HG02973 (cell line): ENCODE measurements around the gene ZNF254.
A peak's percentile ranks its signal among the peaks of the same experiment; 100 is the strongest.
"Not testable (repeated sequence)": the region's sequence is repeated elsewhere in the genome, so short reads cannot be mapped to it uniquely, and the experiment has no call there.

Experiments used
- ATAC-seq: cut with Tn5 transposase; IDR thresholded peaks from one replicate; pipeline ENCODE4 v1.9.1; 2021; ENCODE audit warnings: moderate library complexity; ENCODE audit not compliant: unreplicated experiment

Gene ZNF254

DNA sequence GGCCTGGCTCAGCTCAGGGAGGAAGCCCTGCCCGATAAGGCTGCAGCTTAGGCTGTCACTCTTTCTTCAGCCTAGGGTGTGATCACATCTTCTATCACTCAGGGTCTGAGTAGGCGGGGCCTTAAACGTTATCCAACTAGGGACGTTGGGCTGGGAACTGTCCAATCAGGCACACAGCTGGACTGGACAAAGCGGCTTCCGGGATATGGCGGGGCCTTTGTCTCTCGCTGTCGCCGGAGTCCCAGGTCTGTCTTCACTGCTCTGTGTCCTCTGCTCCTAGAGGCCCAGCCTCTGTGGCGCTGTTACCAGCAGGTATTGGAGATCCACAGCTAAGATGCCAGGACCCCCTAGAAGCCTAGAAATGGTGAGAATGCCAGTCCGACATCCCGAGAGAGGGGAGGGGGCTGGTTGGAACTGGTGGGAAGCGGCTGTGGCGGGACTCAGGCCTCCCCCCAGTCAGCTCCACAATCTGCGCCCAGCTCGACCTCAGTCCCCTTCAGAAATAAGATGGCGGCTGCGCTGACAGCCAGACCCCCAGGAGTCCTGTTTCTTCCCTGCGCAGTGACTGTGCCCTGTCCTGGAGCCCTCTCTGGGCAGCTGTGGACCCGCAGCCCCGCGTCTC, at the start of gene ZNF254:
Gene ZNF254, plus strand, starts transcription at position 214 of the 622 bp plus-strand sequence. Its CDS starts 121 bp downstream, at position 335.
- peak; percentile 99 for ATAC-seq

DNA sequence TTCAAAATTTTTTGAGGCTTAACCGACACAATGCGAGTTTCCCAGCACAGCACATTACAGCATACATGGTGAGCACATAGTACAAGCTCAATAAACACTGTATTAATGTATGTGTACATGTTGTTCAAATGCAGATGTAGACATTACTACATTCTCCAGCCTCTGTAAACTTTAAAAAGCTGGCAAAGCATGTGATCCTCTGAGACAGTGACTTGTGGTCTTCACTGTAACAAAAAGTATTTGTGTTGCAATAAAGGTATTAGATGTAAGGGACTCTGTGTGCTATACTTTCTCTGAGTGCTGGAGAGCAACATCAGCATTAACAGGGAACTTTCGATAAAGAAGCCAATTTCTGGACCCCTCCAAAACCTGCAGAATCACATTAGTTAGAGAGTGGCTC, 46.4 kb upstream of the ZNF254 start:
- no peak for ATAC-seq

DNA sequence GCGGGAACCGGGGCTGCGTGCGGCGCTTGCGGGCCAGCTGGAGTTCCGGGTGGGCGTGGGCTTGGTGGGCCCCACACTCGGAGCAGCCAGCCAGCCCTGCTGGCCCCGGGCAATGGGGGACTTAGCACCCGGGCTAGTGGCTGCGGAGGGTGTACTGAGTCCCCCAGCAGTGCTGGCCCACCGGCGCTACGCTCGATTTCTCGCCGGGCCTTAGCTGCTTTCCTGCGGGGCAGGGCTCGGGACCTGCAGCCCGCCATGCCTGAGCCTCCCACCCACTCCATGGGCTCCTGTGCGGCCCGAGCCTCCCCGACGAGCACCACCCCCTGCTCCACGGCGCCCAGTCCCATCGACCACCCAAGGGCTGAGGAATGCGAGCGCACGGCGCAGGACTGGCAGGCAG, 45.7 kb upstream of the ZNF254 start:
- not testable (repeated sequence) for ATAC-seq

DNA sequence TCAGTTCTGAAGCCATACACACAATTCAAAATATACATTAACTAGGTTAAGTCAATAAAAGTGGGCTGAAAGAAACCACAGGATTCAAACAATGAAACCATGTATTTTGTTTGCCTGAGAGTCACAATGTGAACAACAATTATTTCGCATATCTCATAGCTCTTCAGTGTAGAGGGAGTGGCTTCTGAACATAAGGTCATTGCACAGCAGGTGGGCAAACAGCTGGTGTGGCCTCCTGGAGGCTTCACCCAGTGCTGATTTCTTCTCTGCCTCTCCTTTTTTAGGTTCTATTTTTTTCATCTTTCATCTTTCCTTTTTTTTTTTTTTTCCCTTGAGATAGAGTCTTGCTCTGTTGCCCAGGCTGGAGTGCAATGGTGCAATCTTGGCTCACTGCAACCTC, 40.4 kb upstream of the ZNF254 start:
- ATAC-seq: no peak

DNA sequence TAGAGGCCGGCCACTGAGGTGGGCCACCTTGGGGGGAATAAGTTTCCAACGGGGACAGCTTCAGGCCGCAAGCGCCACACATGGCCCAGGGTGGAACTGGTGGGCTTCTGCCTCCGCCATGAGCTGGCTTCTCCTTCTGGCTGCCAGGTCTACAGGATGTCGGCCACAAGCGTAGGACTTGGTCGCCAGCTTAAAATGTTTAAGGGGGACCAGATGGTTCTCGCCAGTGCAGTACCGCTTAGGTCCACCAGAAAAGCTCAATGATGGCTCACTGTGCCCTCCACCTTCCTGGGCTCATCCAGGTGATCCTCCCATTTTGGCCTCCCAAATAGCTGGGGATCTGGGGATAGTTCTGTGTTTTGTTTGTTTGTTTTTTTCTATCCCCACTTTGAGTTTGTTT, 38.7 kb upstream of the ZNF254 start:
- no peak for ATAC-seq

DNA sequence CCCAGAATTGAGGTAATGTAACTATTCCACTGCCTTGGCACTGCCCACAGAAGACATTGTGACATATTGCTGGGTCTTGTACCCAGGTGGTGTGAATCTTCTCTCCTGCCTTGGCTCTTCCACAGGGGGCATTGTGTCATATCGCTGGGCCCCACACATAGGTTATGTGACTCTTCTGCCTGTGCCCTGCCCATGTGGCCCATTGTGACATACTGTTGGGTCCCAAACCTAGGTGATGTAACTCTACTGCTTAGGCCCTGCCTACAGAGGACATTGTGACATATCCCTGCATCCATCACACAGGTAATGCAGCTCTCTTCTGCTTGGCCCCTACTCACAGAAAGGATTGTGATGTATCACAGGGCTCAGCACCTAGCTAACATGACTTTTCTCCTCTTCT, 37.5 kb upstream of the ZNF254 start:
- ATAC-seq: no peak

DNA sequence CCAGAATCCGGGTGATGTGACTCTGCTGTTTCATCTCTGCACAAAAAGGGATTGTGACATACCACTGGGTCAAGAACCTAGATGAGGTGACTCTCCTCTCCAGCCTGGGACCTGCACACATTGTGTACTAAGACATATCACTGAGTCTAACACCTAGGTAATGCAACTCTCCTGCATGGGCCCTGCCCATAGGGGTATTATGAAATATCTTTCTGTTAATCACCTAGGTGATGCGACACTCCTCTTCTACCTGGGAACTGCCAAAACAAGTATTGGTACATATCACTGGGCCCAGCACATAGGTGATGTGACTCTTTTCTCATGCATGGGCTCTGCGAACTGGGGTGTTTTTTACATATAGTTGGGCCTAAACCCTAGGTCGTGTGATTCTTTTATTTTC, 35.5 kb upstream of the ZNF254 start:
- ATAC-seq: no peak

DNA sequence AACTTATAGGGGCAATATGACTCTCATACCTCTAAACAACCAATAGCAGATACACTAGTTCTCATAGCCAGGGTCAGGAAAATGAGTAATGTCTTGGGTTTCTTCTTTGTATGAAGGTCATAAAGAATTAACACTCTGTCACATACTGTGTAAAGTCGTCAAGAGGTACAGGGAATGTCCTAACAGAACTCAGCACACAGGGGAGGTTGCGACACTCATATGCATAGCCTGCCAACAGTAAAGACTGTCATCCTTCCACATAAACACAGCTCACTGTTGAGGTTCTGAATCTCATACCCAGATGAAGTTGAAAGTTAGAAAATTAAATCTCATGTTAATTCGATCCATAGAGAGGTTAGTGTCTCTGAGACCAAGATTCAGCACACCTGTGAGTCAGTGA, 34.2 kb upstream of the ZNF254 start:
- ATAC-seq: no peak

DNA sequence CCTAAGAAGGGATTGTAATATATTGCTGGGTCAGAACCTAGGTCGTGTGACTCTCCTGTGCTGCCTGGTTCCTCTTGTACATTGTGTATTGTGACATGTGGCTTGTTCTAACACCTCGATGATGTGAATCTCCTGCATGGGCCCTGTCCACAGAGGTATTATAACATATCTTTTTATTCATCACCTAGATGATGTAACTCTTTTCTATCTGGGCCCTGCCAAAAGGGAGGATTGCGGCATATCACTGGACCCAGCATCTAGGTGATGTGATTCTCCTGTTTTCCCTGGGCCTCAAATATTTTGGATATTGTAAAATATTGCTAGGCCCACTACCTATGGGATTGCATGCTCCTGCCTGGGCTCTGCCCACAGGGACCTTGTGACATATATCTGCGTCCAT, 33.4 kb upstream of the ZNF254 start:
- no peak for ATAC-seq

DNA sequence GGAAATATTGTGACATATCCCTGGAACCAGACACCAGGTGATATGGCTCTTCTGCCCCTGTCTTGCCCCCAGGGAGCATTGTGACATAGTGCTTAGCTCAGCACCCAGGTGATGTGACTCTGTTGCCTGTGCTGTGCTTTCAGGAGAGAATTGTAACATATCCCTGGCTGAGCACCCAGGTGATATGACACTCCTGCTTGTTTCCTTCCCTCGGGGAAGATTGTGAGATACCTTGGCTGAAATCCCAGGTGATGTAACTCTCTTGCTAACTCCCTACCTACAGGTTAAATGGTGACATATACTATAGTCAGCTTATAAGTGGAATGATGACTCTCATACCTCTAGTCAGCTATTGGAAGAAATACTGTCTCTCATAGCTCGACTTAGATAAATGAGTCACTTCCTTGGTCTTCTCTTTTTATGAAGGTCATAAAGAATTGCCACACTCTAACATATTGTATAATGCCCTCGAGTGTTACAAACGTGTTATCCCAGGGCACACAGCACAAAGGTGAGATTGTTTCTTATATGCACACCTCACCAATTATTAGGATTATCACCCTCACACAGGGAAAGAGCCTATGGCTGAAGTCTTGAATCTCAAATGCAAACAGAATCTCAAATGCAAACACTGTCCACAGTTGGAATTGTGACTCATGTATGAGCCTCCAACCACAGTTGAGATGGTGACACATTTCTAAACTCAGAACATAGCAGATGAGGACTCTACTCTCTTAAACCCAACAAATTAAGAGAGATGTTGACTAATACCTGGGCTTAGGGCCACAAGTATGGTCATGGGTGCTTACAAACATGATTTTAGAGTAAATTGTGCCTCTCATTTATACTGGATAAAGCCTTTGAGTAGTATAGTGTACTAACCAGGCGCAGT, 32.7 kb upstream of the ZNF254 start:
- ATAC-seq: no peak

DNA sequence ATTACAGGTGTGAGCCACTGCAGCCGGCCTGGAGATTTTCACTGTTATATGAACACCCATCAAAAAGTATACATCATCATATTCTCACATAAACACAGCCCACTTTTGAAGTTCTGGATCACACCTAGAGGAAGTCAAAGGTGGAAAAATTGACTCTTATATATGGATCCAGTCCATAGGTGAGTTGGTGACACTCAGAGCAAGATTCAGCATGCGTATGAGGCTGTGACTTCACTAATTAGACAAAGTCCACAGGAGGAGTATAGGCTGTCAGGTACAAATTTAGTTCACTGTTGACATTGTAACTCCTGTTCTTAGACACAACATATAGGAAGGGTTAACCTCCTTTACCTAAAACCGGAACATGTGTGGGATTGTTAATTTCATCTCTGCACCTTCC, 31.4 kb upstream of the ZNF254 start:
- no peak for ATAC-seq

DNA sequence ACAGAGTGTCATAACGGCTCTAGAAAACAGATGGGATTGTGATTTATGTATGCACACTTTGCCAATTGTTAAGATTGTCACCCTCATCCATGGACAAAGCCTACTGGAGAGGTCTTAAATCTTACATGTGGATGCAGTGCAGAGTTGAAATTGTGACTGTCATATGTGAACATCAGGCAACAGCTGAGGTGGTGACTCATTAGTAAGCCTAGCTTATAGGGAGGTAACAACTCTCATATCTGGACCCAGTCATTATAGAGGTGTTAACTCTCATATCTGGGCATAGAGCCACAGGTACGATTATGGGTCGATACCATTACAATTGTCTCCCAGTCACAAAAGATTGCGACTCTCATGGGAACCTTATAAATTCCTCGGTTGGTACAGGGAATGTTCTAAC, 29.8 kb upstream of the ZNF254 start:
- ATAC-seq: no peak

DNA sequence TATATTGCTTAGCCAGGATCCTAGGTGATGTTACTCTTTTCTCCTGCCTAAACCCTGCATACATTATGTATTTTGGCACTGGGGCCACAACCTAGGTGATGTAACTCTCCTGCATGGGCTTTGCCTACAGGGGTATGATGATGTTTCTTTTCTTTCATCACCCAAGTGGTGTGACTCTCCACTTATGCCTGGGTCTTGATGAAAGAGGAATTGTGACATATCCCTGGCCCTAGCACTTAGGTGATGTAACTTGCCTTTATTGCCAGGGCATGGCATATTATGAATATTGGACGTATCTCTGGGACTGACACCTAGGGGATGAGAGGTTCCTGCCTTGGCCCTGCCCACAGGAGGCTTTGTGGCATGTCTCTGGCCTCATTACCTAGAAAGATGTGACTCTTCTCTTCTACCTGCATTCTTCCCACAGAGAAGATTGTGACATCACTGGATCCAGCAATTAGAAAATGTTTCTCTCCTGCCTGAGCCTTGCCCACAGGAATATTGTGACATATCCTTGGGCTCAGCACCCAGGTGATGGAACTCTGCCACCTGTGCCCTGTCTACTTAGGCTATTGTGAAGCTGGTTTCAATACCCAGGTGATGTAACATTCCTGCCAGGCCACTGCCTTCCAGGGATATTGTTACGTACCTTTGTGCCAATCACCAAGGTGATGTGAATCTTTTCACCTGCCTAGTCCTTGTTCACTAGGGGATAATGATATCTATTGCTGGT, 27.3 kb upstream of the ZNF254 start:
- ATAC-seq: no peak

DNA sequence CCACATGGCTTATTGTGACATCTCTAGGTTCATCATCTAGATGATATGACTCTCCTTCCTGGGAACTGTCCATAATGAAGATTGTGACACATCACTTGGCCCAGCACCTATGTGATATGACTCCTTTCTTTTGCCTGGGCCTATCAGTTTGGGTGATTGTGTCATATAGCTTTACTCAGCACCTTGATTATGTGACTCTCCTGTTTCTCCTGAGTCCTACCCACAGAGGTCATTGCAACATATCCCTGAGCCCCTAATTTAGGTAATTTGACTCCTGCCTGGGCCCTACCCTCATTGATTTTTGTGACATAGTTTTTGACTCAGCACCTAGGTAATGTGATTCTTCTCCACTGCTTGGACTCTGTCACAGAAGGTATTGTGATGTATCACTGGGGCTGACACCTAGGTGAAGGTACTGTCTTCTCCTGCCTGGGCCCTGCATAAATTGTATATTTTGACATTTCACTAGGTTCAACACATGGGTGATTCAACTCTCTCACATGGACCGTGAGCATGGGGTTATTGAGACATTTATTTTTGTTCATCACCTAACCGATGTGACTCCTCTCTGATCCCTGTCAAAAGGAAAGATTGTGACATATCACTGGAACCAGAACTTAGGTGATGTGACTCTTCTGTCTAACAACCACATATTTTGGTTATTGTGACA, 26.2 kb upstream of the ZNF254 start:
- ATAC-seq: no peak

DNA sequence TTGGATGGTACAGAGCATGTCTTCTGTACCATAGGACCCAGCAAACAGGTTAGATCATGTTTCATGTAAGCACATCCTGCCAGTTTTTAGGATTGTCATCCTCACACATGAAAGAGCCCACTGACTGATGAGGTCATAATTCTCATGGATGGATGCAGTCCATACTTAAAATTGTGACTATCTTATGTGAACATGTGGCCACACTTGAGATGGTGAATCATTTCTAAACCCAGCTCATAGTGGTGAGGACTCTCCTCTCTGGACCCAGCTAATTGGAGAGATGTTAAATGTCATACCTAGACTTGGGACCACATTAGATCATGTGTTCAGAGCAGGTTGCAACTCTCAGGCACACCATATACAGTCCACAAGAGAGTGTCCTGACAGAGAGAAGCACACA, 24.8 kb upstream of the ZNF254 start:
- no peak for ATAC-seq

DNA sequence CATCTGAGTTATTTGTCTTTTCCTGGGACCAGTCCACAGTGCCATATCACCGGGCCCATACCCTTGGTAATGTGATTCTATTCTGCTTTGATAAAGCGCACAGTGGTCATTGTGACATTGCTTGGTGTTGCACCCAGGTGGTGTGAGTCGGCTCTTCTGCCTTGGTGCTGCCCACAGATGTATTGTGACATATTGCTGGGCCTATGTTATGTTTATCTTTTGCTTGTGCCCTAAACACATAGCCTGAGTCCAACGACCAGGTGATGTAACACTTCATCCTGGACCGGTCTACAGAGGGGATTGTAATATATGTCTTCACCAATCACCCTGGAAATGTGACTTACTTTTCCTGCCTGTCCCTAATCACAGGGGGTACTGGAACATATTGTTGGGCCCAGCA, 23.7 kb upstream of the ZNF254 start:
- ATAC-seq: no peak

DNA sequence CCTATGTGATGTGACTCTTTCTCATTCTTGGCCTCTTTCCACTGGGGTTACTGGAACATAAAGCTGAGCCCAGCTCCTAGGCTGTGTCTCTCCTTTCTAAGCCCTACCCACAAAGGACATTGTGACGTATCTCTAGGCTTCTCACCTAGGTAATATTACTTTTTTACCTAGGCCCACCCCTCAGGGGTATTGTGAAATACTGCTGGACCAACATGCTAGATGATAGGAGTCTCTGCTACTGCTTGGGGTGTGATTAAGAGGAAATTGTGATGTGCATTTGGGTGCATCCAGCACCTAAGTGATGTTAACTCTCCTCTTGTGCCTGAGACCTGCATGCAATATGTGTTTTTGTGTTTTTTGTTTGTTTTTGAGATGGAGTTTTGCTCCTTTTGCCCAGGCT, 22.8 kb upstream of the ZNF254 start:
- no peak for ATAC-seq

DNA sequence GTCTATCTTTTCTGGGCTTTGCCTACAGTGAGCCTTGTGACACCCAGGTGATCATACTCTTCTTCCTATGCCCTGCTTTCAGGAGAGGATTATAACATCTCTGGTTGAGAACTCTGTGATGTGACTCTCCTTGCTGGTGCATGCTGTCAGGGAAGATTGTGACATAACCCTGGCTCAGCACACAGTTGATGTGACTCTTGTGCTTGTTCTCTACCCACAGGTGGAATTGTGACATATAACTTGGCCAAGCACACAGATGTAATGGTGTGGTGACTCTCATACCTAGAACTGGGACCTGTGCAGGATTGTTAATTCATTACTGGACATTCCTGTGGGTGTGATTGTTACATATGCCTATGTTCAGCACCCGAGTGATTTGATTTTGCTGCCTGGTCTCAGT, 21.7 kb upstream of the ZNF254 start:
- ATAC-seq: no peak

DNA sequence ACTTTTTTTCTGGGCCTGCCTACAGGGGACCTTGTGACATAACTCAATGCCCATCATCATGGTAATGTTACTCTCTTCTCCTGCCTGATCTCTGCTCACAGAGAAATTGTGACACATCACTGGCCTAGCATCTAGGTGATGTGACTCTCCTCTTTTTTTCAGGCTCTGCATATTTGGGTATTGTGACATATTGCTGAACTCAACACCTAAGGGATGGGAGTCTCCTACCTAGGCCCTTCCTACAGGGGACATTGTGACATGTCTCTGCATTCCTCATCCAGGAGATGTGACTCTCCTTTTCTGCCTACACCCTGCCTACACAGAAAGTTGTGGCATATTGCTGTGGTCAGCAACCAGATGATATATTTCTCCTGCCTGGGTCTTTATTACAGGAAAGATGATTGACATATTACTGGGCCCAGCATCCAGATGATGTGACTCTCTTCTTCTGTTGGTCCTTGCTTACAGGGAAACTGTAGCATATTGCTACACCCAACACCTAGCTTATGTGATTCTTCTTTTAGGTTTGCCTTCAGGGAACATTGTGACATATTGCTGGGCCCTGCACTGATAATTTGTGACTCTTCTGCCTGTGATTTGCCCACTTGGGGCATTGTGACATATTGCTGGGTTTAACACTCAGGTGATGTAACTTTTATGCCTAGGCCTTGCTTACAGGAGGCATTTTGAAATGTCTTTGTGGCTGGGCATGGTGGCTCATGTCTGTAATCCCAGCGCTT, 21.0 kb upstream of the ZNF254 start:
- no peak for ATAC-seq

DNA sequence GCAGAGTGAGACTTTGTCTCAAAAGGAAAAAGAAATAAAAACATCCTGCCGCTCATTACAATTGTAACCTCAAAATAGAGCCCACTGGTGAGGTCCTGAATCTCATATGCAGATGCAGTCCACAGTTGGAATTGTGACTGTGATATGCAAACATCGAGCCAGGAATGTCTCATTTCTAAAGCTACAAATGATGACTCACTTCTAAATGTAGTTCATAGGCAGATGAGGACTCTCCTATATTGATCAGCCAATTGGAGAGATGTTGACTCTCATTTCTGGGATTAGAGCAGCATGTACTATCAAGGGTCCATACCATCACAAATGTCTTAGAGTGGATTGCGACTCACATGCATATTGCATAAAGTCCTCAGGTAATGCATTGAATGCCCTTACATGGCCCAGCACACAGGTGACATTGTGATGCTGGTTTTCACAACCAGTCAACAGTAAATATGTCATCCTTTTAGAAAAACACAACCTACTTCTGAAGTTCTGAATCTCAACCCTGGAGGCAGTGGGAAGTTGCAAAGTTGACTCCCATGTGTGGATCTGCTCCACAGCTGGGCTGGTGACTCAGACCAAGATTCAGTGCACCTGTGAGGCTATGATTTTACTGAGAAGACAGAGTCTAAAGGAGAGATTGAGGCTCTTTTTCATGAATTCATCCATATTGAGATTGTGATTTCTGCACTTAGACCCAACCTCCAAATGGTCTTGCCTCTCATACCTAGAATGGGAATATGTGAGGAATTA, 16.9 kb upstream of the ZNF254 start:
- no peak for ATAC-seq
